Left lung (tissue), 10 donors: ENCODE measurements around the gene CARD8. TPM values are rescaled to one million over a fixed set of nuclear protein-coding genes. Genes with fewer than 3 reads are reported as not detected.
"Not testable (repeated sequence)": the region's sequence is repeated elsewhere in the genome, so short reads cannot be mapped to it uniquely, and the experiment has no call there.

ENCODE experiments used
- ATAC-seq: fragments of 200-7000 bp; cut with Tn5 transposase; one replicate; pipeline ENCODE4 v1.9.1; 2020; ENCODE audit warnings: moderate library complexity
- DNase-seq, 4 donors: peaks; one replicate each; pipeline ENCODE4 v3.0.0-alpha.2; 2013 to 2020
- H3K27ac ChIP-seq, 2 donors: fragments of 200-600 bp; sonication (generic) in 1 of 2; one replicate each; pipeline versions ENCODE4 v1.5.0 to v1.8.0; 2020 to 2021
- H3K27me3 ChIP-seq, 2 donors: fragments of 200-600 bp; sonication (generic) in 1 of 2; one replicate each; pipeline versions ENCODE4 v1.5.0 to v1.8.0; 2020 to 2021
- H3K36me3 ChIP-seq, 2 donors: fragments of 200-600 bp; sonication (generic) in 1 of 2; one replicate each; pipeline versions ENCODE4 v1.5.0 to v1.8.0; 2020 to 2021
- H3K4me1 ChIP-seq, 2 donors: fragments of 200-600 bp; one replicate each; pipeline ENCODE4 v1.8.0; 2021
- H3K4me3 ChIP-seq, 2 donors: fragments of 200-600 bp; sonication (generic) in 1 of 2; one replicate each; pipeline versions ENCODE4 v1.5.0 to v1.8.0; 2020 to 2021; ENCODE audit warnings: mild to moderate bottlenecking in 1 of 2
- H3K9me3 ChIP-seq, 2 donors: fragments of 200-600 bp; sonication (generic) in 1 of 2; one replicate each; pipeline versions ENCODE4 v1.5.0 to v1.8.0; 2020 to 2021
- CTCF ChIP-seq, 2 donors: fragments of 200-600 bp; sonication (generic) in 1 of 2; IDR thresholded peaks; one replicate each; pipeline versions ENCODE4 v1.5.0 to v1.8.0; 2021; ENCODE audit warnings: antibody characterized with exemption in 2 of 2
- intact Hi-C, 2 donors: fragments of 100-400 bp; cut with DNase I; formaldehyde crosslinking; loops; one replicate each; pipeline versions ENCODE4 v1.11.2 to v1.14.2; 2022
- polyA plus RNA-seq, 6 donors: library from polyadenylated mRNA; unstranded; fragments of 120-200 nt; gene quantifications; one replicate each; pipeline ENCODE4 v1.2.1, GENCODE V29; 2013; ENCODE audit not compliant: insufficient read length in 6 of 6
- total RNA-seq, 2 donors: library from RNA; stranded (reverse); fragmentation: NEBNext Ultra II Directional; extraction: Animal tissue kit (Norgen Biotek cat#: 25700); gene quantifications; one replicate each; pipeline ENCODE4 v1.2.1, GENCODE V29; 2021
- donor health status: DM: no; HTN: yes; CAD: no.
- donor health status: DM: no; HTN: no; CAD: no.

The CARD8 gene
- total and polyA plus RNA-seq, 8 donors = 51.3 to 92.3 (median 83.0) TPM

- H3K27ac ChIP-seq = no peak overlapping the region
- peaks cover 0 to 33% of the 10 kb centered on the region in 2 donors for H3K36me3 ChIP-seq
- no peaks in the 10 kb centered on the region for H3K9me3 ChIP-seq
- H3K4me1 ChIP-seq = peaks cover 4 to 65% of the 10 kb centered on the region in 2 donors
- DNase-seq = no peak
- H3K27me3 ChIP-seq = no peaks in the 10 kb centered on the region
- intact Hi-C loops = no loop called here
- ATAC-seq = no peak
- TF ChIP-seq CTCF (IDR thresholded peaks at IDR 0.05) = no peak
- no peak overlapping the region for H3K4me3 ChIP-seq
These were observed 8.5 kb downstream of the CARD8 start for GRCh38 chr19:48247212-48247611.

- H3K27ac ChIP-seq = no peak overlapping the region
- H3K27me3 ChIP-seq = no peaks in the 10 kb centered on the region
- ATAC-seq (no peak), DNase-seq (no peak)
- TF ChIP-seq CTCF (IDR thresholded peaks at IDR 0.05) = no peak
- peaks cover 0 to 44% of the 10 kb centered on the region in 2 donors for H3K36me3 ChIP-seq
- no peak overlapping the region for H3K4me3 ChIP-seq
- intact Hi-C loops = no loop called here
- H3K9me3 ChIP-seq = no peaks in the 10 kb centered on the region
- H3K4me1 ChIP-seq = peaks cover 4 to 54% of the 10 kb centered on the region in 2 donors
These were observed 9.6 kb downstream of the CARD8 start for GRCh38 chr19:48246101-48246500.

- H3K27ac ChIP-seq = peak overlapping the region; percentile 21 to 73
- intact Hi-C loops = no loop called here
- no peak for TF ChIP-seq CTCF (IDR thresholded peaks at IDR 0.05)
- DNase-seq (no peak), ATAC-seq (no peak)
- peaks cover 4 to 41% of the 10 kb centered on the region in 2 donors for H3K4me1 ChIP-seq
- H3K4me3 ChIP-seq = no peak overlapping the region
- H3K36me3 ChIP-seq = peaks cover 0 to 62% of the 10 kb centered on the region in 2 donors
- H3K27me3 ChIP-seq = no peaks in the 10 kb centered on the region
- no peaks in the 10 kb centered on the region for H3K9me3 ChIP-seq
These were observed 11.4 kb downstream of the CARD8 start for GRCh38 chr19:48244281-48244680.

GRCh38 chr19:48241771-48242170, 13.9 kb downstream of the CARD8 start:
- ATAC-seq, DNase-seq, H3K9me3 ChIP-seq, H3K27me3 ChIP-seq, H3K4me3 ChIP-seq, intact Hi-C loops, H3K27ac ChIP-seq: not testable (repeated sequence)
- Histone ChIP-seq H3K36me3 (peaks cover 0 to 72% of the 10 kb centered on the region in 2 donors), H3K4me1 (peaks cover 0 to 24% of the 10 kb centered on the region in 2 donors)

- TF ChIP-seq CTCF (IDR thresholded peaks at IDR 0.05) = no peak
- Histone ChIP-seq H3K27me3 (no peaks in the 10 kb centered on the region), H3K9me3 (no peaks in the 10 kb centered on the region), H3K36me3 (peaks cover 0 to 89% of the 10 kb centered on the region in 2 donors), H3K4me1 (peaks cover 0 to 6% of the 10 kb centered on the region in 2 donors), H3K27ac (no peak overlapping the region), H3K4me3 (no peak overlapping the region)
- DNase-seq (no peak), ATAC-seq (no peak)
- intact Hi-C loops = no loop called here
These were observed 16.1 kb downstream of the CARD8 start for GRCh38 chr19:48239582-48240141.

GRCh38 chr19:48239120-48239519, 16.6 kb downstream of the CARD8 start:
- Histone ChIP-seq H3K27ac (no peak overlapping the region), H3K36me3 (peaks cover 0 to 95% of the 10 kb centered on the region in 2 donors), H3K27me3 (no peaks in the 10 kb centered on the region), H3K4me3 (no peak overlapping the region), H3K4me1 (peaks cover 0 to under 1% of the 10 kb centered on the region in 2 donors), H3K9me3 (no peaks in the 10 kb centered on the region)
- no peak for TF ChIP-seq CTCF (IDR thresholded peaks at IDR 0.05)
- ATAC-seq = no peak
- no peak for DNase-seq
- intact Hi-C loops = no loop called here
